ENCODE results near the gene BTBD16.

Gene BTBD16

GRCh38 chr10:122296363-122297120 lies 25.4 kb downstream of the BTBD16 start:
- DNase-seq, result no peak

GRCh38 chr10:122297583-122297982 lies 26.5 kb downstream of the BTBD16 start:
- no peak for DNase-seq

- no peak for DNase-seq
Observed at GRCh38 chr10:122298206-122298597, 27.1 kb downstream of the BTBD16 start.

- peak; percentile 60 for DNase-seq
Observed at GRCh38 chr10:122298598-122299301, 27.7 kb downstream of the BTBD16 start.

- no peak for DNase-seq
Observed at GRCh38 chr10:122299423-122300075, 28.5 kb downstream of the BTBD16 start.

- DNase-seq, result no peak
Observed at GRCh38 chr10:122301055-122301810, 30.1 kb downstream of the BTBD16 start.

GRCh38 chr10:122301811-122302115 lies 30.7 kb downstream of the BTBD16 start:
- DNase-seq, result no peak

- no peak for DNase-seq
Observed at GRCh38 chr10:122302315-122302714, 31.2 kb downstream of the BTBD16 start.

- no peak for DNase-seq
Observed at GRCh38 chr10:122303271-122304053, 32.4 kb downstream of the BTBD16 start.

- no peak for DNase-seq
Observed at GRCh38 chr10:122304054-122304579, 33.0 kb downstream of the BTBD16 start.

- no peak for DNase-seq
Observed at GRCh38 chr10:122306282-122306681, 35.2 kb downstream of the BTBD16 start.

- no peak for DNase-seq
Observed at GRCh38 chr10:122306744-122307143, 35.6 kb downstream of the BTBD16 start.

GRCh38 chr10:122307669-122308416 lies 36.7 kb downstream of the BTBD16 start:
- DNase-seq, result no peak

- DNase-seq, result no peak
Observed at GRCh38 chr10:122308417-122309141, 37.5 kb downstream of the BTBD16 start.

GRCh38 chr10:122310311-122311050 lies 39.4 kb downstream of the BTBD16 start:
- DNase-seq, result no peak

- no peak for DNase-seq
Observed at GRCh38 chr10:122311051-122311410, 39.9 kb downstream of the BTBD16 start.

- DNase-seq, result no peak
Observed at GRCh38 chr10:122311716-122312115, 40.6 kb downstream of the BTBD16 start.

GRCh38 chr10:122316224-122316884 lies 45.3 kb downstream of the BTBD16 start:
- no peak for DNase-seq

GRCh38 chr10:122321960-122322359 lies 50.9 kb downstream of the BTBD16 start:
- DNase-seq, result no peak

- DNase-seq, result no peak
Observed at GRCh38 chr10:122323189-122323588, 52.1 kb downstream of the BTBD16 start.

Measured in CD4-positive, alpha-beta T cell treated with Interleukin-12 subunit alpha and Interleukin-12 subunit beta, for 1 hour (primary cell).